NCI-H2107 treated with DMSO at 0.1 percent for 48 hours (cell line): ENCODE results near the gene DIS3L2.

Experiments used
- DNase-seq: peaks from one replicate; lab custom pipeline; 2025; ENCODE audit not compliant: unreplicated experiment; lab: John Stamatoyannopoulos, UW

The DIS3L2 gene

GRCh38 chr2:232052591-232052990 lies 91.1 kb downstream of the DIS3L2 start:
- DNase-seq: no peak

- no peak for DNase-seq
Measured at GRCh38 chr2:232053777-232054176, 92.3 kb downstream of the DIS3L2 start.

- no peak for DNase-seq
Measured at GRCh38 chr2:232058063-232058877, 96.8 kb downstream of the DIS3L2 start.

GRCh38 chr2:232058931-232059330 lies 97.4 kb downstream of the DIS3L2 start:
- no peak for DNase-seq

GRCh38 chr2:232061265-232061664 lies 99.8 kb downstream of the DIS3L2 start:
- no peak for DNase-seq

GRCh38 chr2:232073026-232073425 lies 111.5 kb downstream of the DIS3L2 start:
- DNase-seq: no peak

GRCh38 chr2:232073699-232074098 lies 112.2 kb downstream of the DIS3L2 start:
- DNase-seq: no peak

GRCh38 chr2:232075080-232075479 lies 113.6 kb downstream of the DIS3L2 start:
- no peak for DNase-seq

GRCh38 chr2:232075859-232076258 lies 114.3 kb downstream of the DIS3L2 start:
- DNase-seq: no peak

- no peak for DNase-seq
Measured at GRCh38 chr2:232076272-232076671, 114.8 kb downstream of the DIS3L2 start.

GRCh38 chr2:232076736-232077135 lies 115.2 kb downstream of the DIS3L2 start:
- DNase-seq: no peak

GRCh38 chr2:232085164-232085563 lies 123.7 kb downstream of the DIS3L2 start:
- DNase-seq: no peak

- no peak for DNase-seq
Measured at GRCh38 chr2:232085826-232086425, 124.4 kb downstream of the DIS3L2 start.

- no peak for DNase-seq
Measured at GRCh38 chr2:232088771-232089170, 127.3 kb downstream of the DIS3L2 start.

GRCh38 chr2:232094201-232094600 lies 132.7 kb downstream of the DIS3L2 start:
- DNase-seq: no peak

- no peak for DNase-seq
Measured at GRCh38 chr2:232094883-232095282, 133.4 kb downstream of the DIS3L2 start.

GRCh38 chr2:232097260-232097659 lies 135.7 kb downstream of the DIS3L2 start:
- DNase-seq: no peak

GRCh38 chr2:232097758-232098157 lies 136.2 kb downstream of the DIS3L2 start:
- DNase-seq: no peak

- no peak for DNase-seq
Measured at GRCh38 chr2:232102380-232102779, 140.9 kb downstream of the DIS3L2 start.

GRCh38 chr2:232103140-232103737 lies 141.7 kb downstream of the DIS3L2 start:
- DNase-seq: no peak

GRCh38 chr2:232104076-232104646 lies 142.6 kb downstream of the DIS3L2 start:
- no peak for DNase-seq

- DNase-seq: no peak
Measured at GRCh38 chr2:232111551-232111950, 150.0 kb downstream of the DIS3L2 start.
